Panc1 (cell line): ENCODE data around the gene ITPR2.

Experiments used
- TF ChIP-seq, protein P1 (sequence below), 2 experiments: IDR thresholded peaks; 2 replicates each; pipeline ENCODE4 v1.6.1; 2011 to 2012; ENCODE audit warnings: low read depth in 2 of 2, control low read depth in 1 of 2, low read length in 1 of 2, mild to moderate bottlenecking in 1 of 2, moderate library complexity in 1 of 2; ENCODE audit not compliant: insufficient read depth in 1 of 2
- TF ChIP-seq, protein P2 (sequence below): fragments of 450-650 bp; IDR thresholded peaks from 2 replicates; pipeline ENCODE4 v1.5.1; 2017; ENCODE audit warnings: mild to moderate bottlenecking

DNA sequence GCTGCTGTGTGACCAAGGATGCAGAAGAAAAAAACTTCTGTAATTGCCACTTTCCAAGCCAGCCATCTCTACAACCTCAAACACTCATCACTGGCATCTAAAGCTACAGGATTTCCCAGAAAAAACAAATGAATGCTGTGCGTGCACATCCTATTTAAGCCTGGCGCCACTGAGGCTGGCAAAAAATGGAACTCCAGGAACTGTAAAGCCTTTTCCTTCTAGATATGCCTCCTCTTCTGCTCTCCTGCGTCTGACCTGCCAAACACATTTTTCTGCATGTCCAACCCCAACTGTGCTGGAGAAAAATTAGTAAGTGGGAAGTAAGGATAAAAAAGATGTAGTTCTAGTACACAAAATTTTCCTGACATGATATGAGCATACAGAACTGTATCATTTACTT, 184.9 kb downstream of the ITPR2 start:
- TF ChIP-seq, protein P1, sequence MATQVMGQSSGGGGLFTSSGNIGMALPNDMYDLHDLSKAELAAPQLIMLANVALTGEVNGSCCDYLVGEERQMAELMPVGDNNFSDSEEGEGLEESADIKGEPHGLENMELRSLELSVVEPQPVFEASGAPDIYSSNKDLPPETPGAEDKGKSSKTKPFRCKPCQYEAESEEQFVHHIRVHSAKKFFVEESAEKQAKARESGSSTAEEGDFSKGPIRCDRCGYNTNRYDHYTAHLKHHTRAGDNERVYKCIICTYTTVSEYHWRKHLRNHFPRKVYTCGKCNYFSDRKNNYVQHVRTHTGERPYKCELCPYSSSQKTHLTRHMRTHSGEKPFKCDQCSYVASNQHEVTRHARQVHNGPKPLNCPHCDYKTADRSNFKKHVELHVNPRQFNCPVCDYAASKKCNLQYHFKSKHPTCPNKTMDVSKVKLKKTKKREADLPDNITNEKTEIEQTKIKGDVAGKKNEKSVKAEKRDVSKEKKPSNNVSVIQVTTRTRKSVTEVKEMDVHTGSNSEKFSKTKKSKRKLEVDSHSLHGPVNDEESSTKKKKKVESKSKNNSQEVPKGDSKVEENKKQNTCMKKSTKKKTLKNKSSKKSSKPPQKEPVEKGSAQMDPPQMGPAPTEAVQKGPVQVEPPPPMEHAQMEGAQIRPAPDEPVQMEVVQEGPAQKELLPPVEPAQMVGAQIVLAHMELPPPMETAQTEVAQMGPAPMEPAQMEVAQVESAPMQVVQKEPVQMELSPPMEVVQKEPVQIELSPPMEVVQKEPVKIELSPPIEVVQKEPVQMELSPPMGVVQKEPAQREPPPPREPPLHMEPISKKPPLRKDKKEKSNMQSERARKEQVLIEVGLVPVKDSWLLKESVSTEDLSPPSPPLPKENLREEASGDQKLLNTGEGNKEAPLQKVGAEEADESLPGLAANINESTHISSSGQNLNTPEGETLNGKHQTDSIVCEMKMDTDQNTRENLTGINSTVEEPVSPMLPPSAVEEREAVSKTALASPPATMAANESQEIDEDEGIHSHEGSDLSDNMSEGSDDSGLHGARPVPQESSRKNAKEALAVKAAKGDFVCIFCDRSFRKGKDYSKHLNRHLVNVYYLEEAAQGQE (IDR thresholded peaks at IDR 0.05; ENCODE audit: insufficient read depth in 1 of 2, low read depth in 2 of 2, low read length in 1 of 2), result no peak
- TF ChIP-seq, protein P2, sequence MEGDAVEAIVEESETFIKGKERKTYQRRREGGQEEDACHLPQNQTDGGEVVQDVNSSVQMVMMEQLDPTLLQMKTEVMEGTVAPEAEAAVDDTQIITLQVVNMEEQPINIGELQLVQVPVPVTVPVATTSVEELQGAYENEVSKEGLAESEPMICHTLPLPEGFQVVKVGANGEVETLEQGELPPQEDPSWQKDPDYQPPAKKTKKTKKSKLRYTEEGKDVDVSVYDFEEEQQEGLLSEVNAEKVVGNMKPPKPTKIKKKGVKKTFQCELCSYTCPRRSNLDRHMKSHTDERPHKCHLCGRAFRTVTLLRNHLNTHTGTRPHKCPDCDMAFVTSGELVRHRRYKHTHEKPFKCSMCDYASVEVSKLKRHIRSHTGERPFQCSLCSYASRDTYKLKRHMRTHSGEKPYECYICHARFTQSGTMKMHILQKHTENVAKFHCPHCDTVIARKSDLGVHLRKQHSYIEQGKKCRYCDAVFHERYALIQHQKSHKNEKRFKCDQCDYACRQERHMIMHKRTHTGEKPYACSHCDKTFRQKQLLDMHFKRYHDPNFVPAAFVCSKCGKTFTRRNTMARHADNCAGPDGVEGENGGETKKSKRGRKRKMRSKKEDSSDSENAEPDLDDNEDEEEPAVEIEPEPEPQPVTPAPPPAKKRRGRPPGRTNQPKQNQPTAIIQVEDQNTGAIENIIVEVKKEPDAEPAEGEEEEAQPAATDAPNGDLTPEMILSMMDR, result no peak
